Neural crest cell (in vitro differentiated cells): ENCODE data around the gene COL11A2. TPM values are rescaled to one million over a fixed set of nuclear protein-coding genes. Genes with fewer than 3 reads are reported as not detected.

Experiments
- DNase-seq: peaks from one replicate; pipeline ENCODE4 v3.0.0; 2021; ENCODE audit warnings: low read depth, mixed read lengths, low spot score
- H3K27ac Mint-ChIP-seq: one replicate; pipeline ENCODE4 v1.8.0; 2021; ENCODE audit warnings: mild to moderate bottlenecking, mixed read lengths; ENCODE audit not compliant: unreplicated experiment
- H3K27me3 Mint-ChIP-seq: 2 replicates; pipeline ENCODE4 v1.8.0; 2021; ENCODE audit warnings: low read depth, mild to moderate bottlenecking, mixed read lengths
- H3K36me3 Mint-ChIP-seq: 2 replicates; pipeline ENCODE4 v1.8.0; 2021; ENCODE audit warnings: low read depth, mild to moderate bottlenecking, mixed read lengths
- H3K4me1 Mint-ChIP-seq: 2 replicates; pipeline ENCODE4 v1.8.0; 2021; ENCODE audit warnings: mixed read lengths
- H3K4me3 Mint-ChIP-seq: one replicate; pipeline ENCODE4 v1.8.0; 2021; ENCODE audit warnings: mild to moderate bottlenecking, mixed read lengths
- H3K9me3 Mint-ChIP-seq: 2 replicates; pipeline ENCODE4 v1.8.0; 2021; ENCODE audit warnings: mixed read lengths
- CTCF ChIP-seq: fragments of 200-600 bp; sonication (generic); conservative IDR thresholded peaks from 2 replicates; pipeline ENCODE4 v1.5.0; 2021; ENCODE audit warnings: antibody characterized with exemption, mild to moderate bottlenecking
- total RNA-seq: library from RNA; stranded (reverse); gene quantifications from 2 replicates; pipeline ENCODE4 v1.2.1, GENCODE V29; 2021

COL11A2 gene
- total RNA-seq, 1 donor from 2014 or later: 4.2 TPM

GRCh38 chr6:33192671-33193602 is 670 bp upstream of the COL11A2 start:
- TF ChIP-seq CTCF: no peak
- Mint-ChIP-seq H3K27me3 (peaks cover 43% of the 10 kb centered on the region), H3K36me3 (peaks cover 15% of the 10 kb centered on the region), H3K27ac (no peak overlapping the region), H3K4me3 (peak overlapping the region; percentile 84), H3K4me1 (peaks cover 62% of the 10 kb centered on the region), H3K9me3 (no peaks in the 10 kb centered on the region)
- peak; percentile 37 for DNase-seq

DNA sequence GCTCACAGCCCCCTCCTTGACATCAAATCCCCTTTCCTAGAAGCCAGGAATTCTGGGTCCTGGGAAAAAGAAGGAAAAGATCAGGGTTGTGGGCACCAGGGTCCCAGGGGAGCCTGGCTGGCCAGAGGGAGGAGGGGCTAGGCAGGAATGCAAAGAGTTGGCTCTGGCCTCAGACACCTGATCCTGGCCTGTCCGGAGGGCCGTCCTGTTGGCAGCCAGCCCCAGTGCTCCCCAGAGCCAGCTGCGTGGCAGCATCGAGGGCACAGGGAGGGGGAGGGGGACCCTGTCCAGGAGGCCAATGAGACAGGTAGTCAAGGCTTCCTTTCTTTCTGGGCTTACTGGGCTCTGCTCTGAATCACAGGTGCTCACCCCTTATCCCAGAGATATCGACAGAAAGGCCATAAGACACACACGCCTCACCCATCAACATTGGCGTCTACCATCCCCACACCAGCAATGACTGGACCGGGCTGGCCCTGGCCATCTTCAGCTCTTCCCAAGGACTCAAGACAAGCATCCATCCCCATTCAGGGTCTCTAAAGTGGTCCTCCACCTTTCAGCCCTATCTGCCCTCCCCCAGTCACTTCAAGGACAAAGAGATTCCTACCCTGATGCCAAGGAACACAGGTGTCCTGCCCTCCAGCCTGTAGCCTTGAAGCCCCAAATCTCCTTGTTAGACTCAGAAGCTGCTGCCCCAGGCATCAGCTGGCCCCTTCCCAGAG is 723 bp downstream of the COL11A2 start:
- Mint-ChIP-seq H3K27me3 (peaks cover 52% of the 10 kb centered on the region), H3K4me3 (peak overlapping the region; percentile 72), H3K9me3 (no peaks in the 10 kb centered on the region), H3K4me1 (peaks cover 50% of the 10 kb centered on the region), H3K36me3 (peaks cover 15% of the 10 kb centered on the region), H3K27ac (no peak overlapping the region)
- TF ChIP-seq CTCF: no peak
- DNase-seq: no peak

- no peaks in the 10 kb centered on the region for H3K9me3 Mint-ChIP-seq
- H3K4me1 Mint-ChIP-seq: peaks cover 40% of the 10 kb centered on the region
- H3K27ac Mint-ChIP-seq: no peak overlapping the region
- DNase-seq: no peak
- H3K36me3 Mint-ChIP-seq: peaks cover 11% of the 10 kb centered on the region
- peaks cover 53% of the 10 kb centered on the region for H3K27me3 Mint-ChIP-seq
- no peak for TF ChIP-seq CTCF
- H3K4me3 Mint-ChIP-seq: peak overlapping the region; percentile 31
Observed at GRCh38 chr6:33190504-33191107, 1.7 kb downstream of the COL11A2 start.

GRCh38 chr6:33189625-33190448 is 2.4 kb downstream of the COL11A2 start:
- H3K36me3 Mint-ChIP-seq: peaks cover 4% of the 10 kb centered on the region
- H3K4me1 Mint-ChIP-seq: peaks cover 35% of the 10 kb centered on the region
- H3K4me3 Mint-ChIP-seq: peak overlapping the region; percentile 17
- TF ChIP-seq CTCF: no peak
- peaks cover 54% of the 10 kb centered on the region for H3K27me3 Mint-ChIP-seq
- no peaks in the 10 kb centered on the region for H3K9me3 Mint-ChIP-seq
- no peak overlapping the region for H3K27ac Mint-ChIP-seq
- no peak for DNase-seq

DNA sequence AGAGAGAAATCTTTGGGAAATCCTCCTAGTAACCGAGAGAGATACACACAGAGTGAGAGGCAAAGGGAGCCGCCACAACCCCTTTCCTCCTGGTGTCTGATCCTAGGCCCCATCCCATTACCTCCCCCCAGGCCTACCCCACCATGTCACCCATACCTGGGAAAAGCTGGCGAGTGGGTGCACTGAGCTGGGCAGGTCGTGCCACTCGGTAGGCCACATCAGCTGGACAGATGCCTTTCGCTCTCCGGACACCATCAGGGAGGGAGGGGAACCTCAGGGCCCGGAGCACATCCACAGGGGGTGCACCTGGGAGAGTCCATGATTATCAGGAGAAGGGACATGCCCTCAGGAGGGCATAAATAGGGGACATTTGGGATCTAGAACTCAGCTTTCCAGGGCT is 3.1 kb downstream of the COL11A2 start:
- peaks cover 35% of the 10 kb centered on the region for H3K4me1 Mint-ChIP-seq
- peaks cover 4% of the 10 kb centered on the region for H3K9me3 Mint-ChIP-seq
- no peak overlapping the region for H3K27ac Mint-ChIP-seq
- H3K36me3 Mint-ChIP-seq: peaks cover 2% of the 10 kb centered on the region
- peaks cover 57% of the 10 kb centered on the region for H3K27me3 Mint-ChIP-seq
- no peak for DNase-seq
- H3K4me3 Mint-ChIP-seq: no peak overlapping the region
- TF ChIP-seq CTCF: no peak
